Measurements from ENCODE around the gene UGT3A2.

DNA sequence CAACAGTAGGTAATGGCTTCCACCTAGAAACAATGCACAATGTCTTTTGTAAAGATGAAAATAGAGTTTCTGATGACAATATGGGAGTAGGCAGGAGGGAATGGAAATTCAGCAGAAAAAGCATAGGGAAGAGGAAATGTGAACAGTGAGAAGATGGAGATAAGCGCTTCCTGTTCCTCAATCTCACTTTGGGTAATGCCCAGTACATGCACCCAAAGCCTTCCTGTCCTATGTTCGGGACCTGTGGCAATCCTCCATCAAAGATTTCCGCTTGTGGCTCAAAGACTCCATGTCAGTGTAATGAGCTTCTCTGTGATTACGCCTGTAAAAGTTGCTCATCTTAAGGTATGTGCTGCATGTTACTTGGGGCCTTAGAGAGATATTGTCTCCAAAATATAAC, 78.2 kb downstream of the UGT3A2 start:
- no peak for TF ChIP-seq CTCF (IDR thresholded peaks at IDR 0.05; ENCODE audit: borderline replicate concordance, extremely low read depth, low read length, poor library complexity, severe bottlenecking)
- TF ChIP-seq EZH2 (IDR thresholded peaks at IDR 0.05; ENCODE audit: borderline replicate concordance, low read depth, low read length, severe bottlenecking) = no peak
